Liver (tissue), 9 donors: ENCODE results near the gene PPP4R4. TPM values are rescaled to one million over a fixed set of nuclear protein-coding genes. Genes with fewer than 3 reads are reported as not detected.

Experiments used
- DNase-seq: peaks from one replicate; pipeline ENCODE4 v3.0.0-alpha.2; 2017; ENCODE audit warnings: low spot score
- H3K27ac ChIP-seq, 2 donors: one replicate each; pipeline ENCODE4 v1.7.0; 2013; ENCODE audit warnings: inconsistent platforms in 2 of 2, low read length in 2 of 2, control low read depth in 1 of 2, low read depth in 1 of 2, mild to moderate bottlenecking in 1 of 2
- H3K27me3 ChIP-seq, 4 donors: one replicate each; pipeline versions ENCODE4 v1.6.1 to v1.7.0; 2013; ENCODE audit warnings: low read length in 3 of 4, inconsistent platforms in 1 of 4, mild to moderate bottlenecking in 1 of 4, moderate library complexity in 1 of 4; ENCODE audit not compliant: control insufficient read depth in 4 of 4, insufficient read depth in 4 of 4
- H3K36me3 ChIP-seq, 4 donors: one replicate each; pipeline versions ENCODE4 v1.6.1 to v1.7.0; 2013; ENCODE audit warnings: low read length in 3 of 4, mild to moderate bottlenecking in 3 of 4, low read depth in 1 of 4, moderate library complexity in 1 of 4; ENCODE audit not compliant: control insufficient read depth in 4 of 4, insufficient read depth in 3 of 4
- H3K4me1 ChIP-seq, 4 donors: one replicate each; pipeline versions ENCODE4 v1.6.1 to v1.7.0; 2013; ENCODE audit warnings: low read length in 3 of 4, mild to moderate bottlenecking in 3 of 4, moderate library complexity in 1 of 4; ENCODE audit not compliant: control insufficient read depth in 4 of 4, insufficient read depth in 4 of 4
- H3K4me3 ChIP-seq, 3 donors: one replicate each; pipeline versions ENCODE4 v1.6.1 to v1.7.0; 2013; ENCODE audit warnings: low read length in 3 of 3, control low read depth in 1 of 3, low read depth in 1 of 3, mild to moderate bottlenecking in 1 of 3
- H3K9ac ChIP-seq, 2 donors: one replicate each; pipeline ENCODE4 v1.7.0; 2013; ENCODE audit warnings: low read length in 2 of 2, mild to moderate bottlenecking in 2 of 2, moderate library complexity in 2 of 2, control low read depth in 1 of 2, low read depth in 1 of 2
- H3K9me3 ChIP-seq, 4 donors: one replicate each; pipeline versions ENCODE4 v1.6.1 to v1.7.0; 2013; ENCODE audit warnings: low read length in 3 of 4; ENCODE audit not compliant: control insufficient read depth in 4 of 4
- EGR1 ChIP-seq, 2 donors: IDR thresholded peaks; 2 replicates each; pipeline ENCODE4 v1.6.1; 2016 to 2018; ENCODE audit warnings: antibody characterized with exemption in 2 of 2, low read depth in 2 of 2
- FOXA1 ChIP-seq: IDR thresholded peaks from 2 replicates; pipeline ENCODE4 v1.6.1; 2016; ENCODE audit warnings: antibody characterized with exemption
- FOXA2 ChIP-seq: IDR thresholded peaks from 2 replicates; pipeline ENCODE4 v1.6.1; 2016; ENCODE audit warnings: antibody characterized with exemption
- GABPA ChIP-seq, 2 donors: IDR thresholded peaks in 1 of 2; conservative IDR thresholded peaks in 1 of 2; 2 replicates each; pipeline ENCODE4 v1.6.1; 2016; ENCODE audit warnings: antibody characterized with exemption in 2 of 2, mild to moderate bottlenecking in 1 of 2, moderate library complexity in 1 of 2
- HNF4A ChIP-seq, 2 donors: conservative IDR thresholded peaks; 2 replicates each; pipeline ENCODE4 v1.6.1; 2016; ENCODE audit warnings: antibody characterized with exemption in 2 of 2, mild to moderate bottlenecking in 2 of 2
- HNF4G ChIP-seq: IDR thresholded peaks from 2 replicates; pipeline ENCODE4 v1.6.1; 2016; ENCODE audit warnings: antibody characterized with exemption
- JUND ChIP-seq, 2 donors: IDR thresholded peaks; 2 replicates each; pipeline ENCODE4 v1.6.1; 2016; ENCODE audit warnings: antibody characterized with exemption in 2 of 2
- NR2F2 ChIP-seq: IDR thresholded peaks from 2 replicates; pipeline ENCODE4 v1.6.1; 2016; ENCODE audit warnings: antibody characterized with exemption
- RAD21 ChIP-seq, 2 donors: IDR thresholded peaks; 2 replicates each; pipeline ENCODE4 v1.6.1; 2016; ENCODE audit warnings: antibody characterized with exemption in 2 of 2, mild to moderate bottlenecking in 2 of 2
- RXRA ChIP-seq, 2 donors: IDR thresholded peaks; 2 replicates each; pipeline ENCODE4 v1.6.1; 2017 to 2018; ENCODE audit warnings: antibody characterized with exemption in 2 of 2, mild to moderate bottlenecking in 1 of 2
- SP1 ChIP-seq: IDR thresholded peaks from 2 replicates; pipeline ENCODE4 v1.6.1; 2018; ENCODE audit warnings: antibody characterized with exemption, mild to moderate bottlenecking
- TAF1 ChIP-seq: conservative IDR thresholded peaks from 2 replicates; pipeline ENCODE4 v1.6.1; 2016; ENCODE audit warnings: antibody characterized with exemption, mild to moderate bottlenecking
- YY1 ChIP-seq: IDR thresholded peaks from 2 replicates; pipeline ENCODE4 v1.6.1; 2016; ENCODE audit warnings: antibody characterized with exemption, mild to moderate bottlenecking
- WGBS: extraction: QIAGEN DNeasy Blood & Tissue Kit; methylation state at CpG from one replicate; pipeline ENCODE4 v1.1.7; 2013; 5-methylcytosine and 5-hydroxymethylcytosine counted together
- polyA plus RNA-seq, 2 donors: library from polyadenylated mRNA; stranded (reverse) in 1 of 2; unstranded in 1 of 2; fragments of 200-250 nt in 1 of 2; fragments of >200 nt in 1 of 2; fragmentation: Nextera tagmentation in 1 of 2; extraction: Ambion mirVana in 1 of 2; gene quantifications; one replicate each; pipeline versions ENCODE4 v1.2.1 to v1.2.3, GENCODE V29; 2013 to 2015
- total RNA-seq, 2 donors: library from RNA; depleted of rRNA; stranded (reverse); fragments of >200 nt; gene quantifications; one replicate each; pipeline ENCODE4 v1.2.3, GENCODE V29; 2014
- TF ChIP-seq, protein P1 (sequence below): IDR thresholded peaks from 2 replicates; pipeline ENCODE4 v1.6.1; 2016; ENCODE audit warnings: antibody characterized with exemption, mild to moderate bottlenecking
- TF ChIP-seq, protein P2 (sequence below): IDR thresholded peaks from 2 replicates; pipeline ENCODE4 v1.6.1; 2016; ENCODE audit warnings: antibody characterized with exemption
- TF ChIP-seq, protein P3 (sequence below): IDR thresholded peaks from 2 replicates; pipeline ENCODE4 v1.6.1; 2016; ENCODE audit warnings: antibody characterized with exemption
- TF ChIP-seq, protein P4 (sequence below): fragments of 150-350 bp; IDR thresholded peaks from 2 replicates; pipeline ENCODE4 v1.5.1; 2017; ENCODE audit warnings: improper control_type of control experiment, low read depth, low read length; ENCODE audit not compliant: missing input control
- TF ChIP-seq, protein P5 (sequence below): IDR thresholded peaks from 2 replicates; pipeline ENCODE4 v1.6.1; 2016; ENCODE audit warnings: antibody characterized with exemption
- donor health status: healthy.
- donor health status: healthy.
- donor health status: healthy.
- donor health status: healthy.
- donor health status: healthy.

The PPP4R4 gene
- total and polyA plus RNA-seq, 4 donors, result 0.52 to 2.4 (median 0.99) TPM

DNA sequence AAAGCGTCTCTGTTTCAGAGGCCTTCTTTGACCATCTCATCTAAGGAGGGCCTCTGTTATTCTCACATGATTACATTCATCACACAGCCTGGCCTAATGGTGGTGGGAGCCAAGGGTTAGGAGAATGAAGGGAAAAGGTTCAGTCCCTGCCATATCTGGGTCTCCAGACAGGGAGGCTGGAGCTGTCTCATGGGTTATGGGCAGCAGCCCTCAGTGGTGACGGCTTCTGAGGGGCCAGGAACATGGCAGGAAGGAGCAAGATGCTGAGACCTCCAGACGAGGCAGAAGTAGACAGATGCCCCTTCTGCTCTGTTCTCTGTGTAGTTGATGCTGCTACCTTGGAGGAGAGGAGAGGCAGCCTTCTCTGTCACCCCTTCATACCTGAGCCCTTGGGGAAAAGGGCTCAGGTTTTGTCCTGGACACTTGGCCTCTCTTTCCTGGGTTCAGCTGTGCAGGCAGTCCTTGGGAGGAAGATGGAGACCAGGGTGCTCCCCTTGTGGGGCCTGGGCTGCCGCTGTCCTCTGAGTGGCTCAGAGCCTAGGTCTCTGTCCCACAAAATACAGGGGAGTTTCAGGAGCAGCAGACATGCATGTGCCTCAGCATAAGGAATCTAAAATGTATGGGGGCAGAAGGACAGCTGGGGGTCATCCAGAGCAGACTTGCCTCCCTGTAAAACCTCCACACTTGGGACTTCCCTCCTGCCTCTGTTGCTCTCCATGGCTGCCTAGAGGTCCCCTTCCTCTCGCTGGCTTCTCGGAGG lies 48.3 kb upstream of the PPP4R4 start:
- Histone ChIP-seq H3K27ac (no peak overlapping the region), H3K4me1 (peaks cover 0 to 8% (median 5%) of the 10 kb centered on the region in 4 donors), H3K4me3 (no peak overlapping the region), H3K27me3 (no peaks in the 10 kb centered on the region), H3K9ac (no peak overlapping the region), H3K36me3 (no peaks in the 10 kb centered on the region), H3K9me3 (no peaks in the 10 kb centered on the region)
- no peak for DNase-seq
- TF ChIP-seq GABPA (IDR thresholded peaks at IDR 0.05 in 1 of 2, conservative IDR thresholded peaks at IDR 0.05 in 1 of 2) (no peak), HNF4G (no peak), SP1 (no peak), JUND (IDR thresholded peaks at IDR 0.05) (no peak), NR2F2 (no peak), FOXA2 (no peak), RXRA (IDR thresholded peaks at IDR 0.05) (no peak), YY1 (no peak), HNF4A (conservative IDR thresholded peaks at IDR 0.05) (no peak), TAF1 (no peak), RAD21 (IDR thresholded peaks at IDR 0.05) (no peak)
- TF ChIP-seq, protein P1, sequence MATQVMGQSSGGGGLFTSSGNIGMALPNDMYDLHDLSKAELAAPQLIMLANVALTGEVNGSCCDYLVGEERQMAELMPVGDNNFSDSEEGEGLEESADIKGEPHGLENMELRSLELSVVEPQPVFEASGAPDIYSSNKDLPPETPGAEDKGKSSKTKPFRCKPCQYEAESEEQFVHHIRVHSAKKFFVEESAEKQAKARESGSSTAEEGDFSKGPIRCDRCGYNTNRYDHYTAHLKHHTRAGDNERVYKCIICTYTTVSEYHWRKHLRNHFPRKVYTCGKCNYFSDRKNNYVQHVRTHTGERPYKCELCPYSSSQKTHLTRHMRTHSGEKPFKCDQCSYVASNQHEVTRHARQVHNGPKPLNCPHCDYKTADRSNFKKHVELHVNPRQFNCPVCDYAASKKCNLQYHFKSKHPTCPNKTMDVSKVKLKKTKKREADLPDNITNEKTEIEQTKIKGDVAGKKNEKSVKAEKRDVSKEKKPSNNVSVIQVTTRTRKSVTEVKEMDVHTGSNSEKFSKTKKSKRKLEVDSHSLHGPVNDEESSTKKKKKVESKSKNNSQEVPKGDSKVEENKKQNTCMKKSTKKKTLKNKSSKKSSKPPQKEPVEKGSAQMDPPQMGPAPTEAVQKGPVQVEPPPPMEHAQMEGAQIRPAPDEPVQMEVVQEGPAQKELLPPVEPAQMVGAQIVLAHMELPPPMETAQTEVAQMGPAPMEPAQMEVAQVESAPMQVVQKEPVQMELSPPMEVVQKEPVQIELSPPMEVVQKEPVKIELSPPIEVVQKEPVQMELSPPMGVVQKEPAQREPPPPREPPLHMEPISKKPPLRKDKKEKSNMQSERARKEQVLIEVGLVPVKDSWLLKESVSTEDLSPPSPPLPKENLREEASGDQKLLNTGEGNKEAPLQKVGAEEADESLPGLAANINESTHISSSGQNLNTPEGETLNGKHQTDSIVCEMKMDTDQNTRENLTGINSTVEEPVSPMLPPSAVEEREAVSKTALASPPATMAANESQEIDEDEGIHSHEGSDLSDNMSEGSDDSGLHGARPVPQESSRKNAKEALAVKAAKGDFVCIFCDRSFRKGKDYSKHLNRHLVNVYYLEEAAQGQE, result no peak
- TF ChIP-seq, protein P2, sequence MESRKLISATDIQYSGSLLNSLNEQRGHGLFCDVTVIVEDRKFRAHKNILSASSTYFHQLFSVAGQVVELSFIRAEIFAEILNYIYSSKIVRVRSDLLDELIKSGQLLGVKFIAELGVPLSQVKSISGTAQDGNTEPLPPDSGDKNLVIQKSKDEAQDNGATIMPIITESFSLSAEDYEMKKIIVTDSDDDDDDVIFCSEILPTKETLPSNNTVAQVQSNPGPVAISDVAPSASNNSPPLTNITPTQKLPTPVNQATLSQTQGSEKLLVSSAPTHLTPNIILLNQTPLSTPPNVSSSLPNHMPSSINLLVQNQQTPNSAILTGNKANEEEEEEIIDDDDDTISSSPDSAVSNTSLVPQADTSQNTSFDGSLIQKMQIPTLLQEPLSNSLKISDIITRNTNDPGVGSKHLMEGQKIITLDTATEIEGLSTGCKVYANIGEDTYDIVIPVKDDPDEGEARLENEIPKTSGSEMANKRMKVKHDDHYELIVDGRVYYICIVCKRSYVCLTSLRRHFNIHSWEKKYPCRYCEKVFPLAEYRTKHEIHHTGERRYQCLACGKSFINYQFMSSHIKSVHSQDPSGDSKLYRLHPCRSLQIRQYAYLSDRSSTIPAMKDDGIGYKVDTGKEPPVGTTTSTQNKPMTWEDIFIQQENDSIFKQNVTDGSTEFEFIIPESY, result no peak
- TF ChIP-seq, protein P3, sequence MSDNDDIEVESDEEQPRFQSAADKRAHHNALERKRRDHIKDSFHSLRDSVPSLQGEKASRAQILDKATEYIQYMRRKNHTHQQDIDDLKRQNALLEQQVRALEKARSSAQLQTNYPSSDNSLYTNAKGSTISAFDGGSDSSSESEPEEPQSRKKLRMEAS, result no peak
- TF ChIP-seq, protein P4, sequence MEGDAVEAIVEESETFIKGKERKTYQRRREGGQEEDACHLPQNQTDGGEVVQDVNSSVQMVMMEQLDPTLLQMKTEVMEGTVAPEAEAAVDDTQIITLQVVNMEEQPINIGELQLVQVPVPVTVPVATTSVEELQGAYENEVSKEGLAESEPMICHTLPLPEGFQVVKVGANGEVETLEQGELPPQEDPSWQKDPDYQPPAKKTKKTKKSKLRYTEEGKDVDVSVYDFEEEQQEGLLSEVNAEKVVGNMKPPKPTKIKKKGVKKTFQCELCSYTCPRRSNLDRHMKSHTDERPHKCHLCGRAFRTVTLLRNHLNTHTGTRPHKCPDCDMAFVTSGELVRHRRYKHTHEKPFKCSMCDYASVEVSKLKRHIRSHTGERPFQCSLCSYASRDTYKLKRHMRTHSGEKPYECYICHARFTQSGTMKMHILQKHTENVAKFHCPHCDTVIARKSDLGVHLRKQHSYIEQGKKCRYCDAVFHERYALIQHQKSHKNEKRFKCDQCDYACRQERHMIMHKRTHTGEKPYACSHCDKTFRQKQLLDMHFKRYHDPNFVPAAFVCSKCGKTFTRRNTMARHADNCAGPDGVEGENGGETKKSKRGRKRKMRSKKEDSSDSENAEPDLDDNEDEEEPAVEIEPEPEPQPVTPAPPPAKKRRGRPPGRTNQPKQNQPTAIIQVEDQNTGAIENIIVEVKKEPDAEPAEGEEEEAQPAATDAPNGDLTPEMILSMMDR, result no peak
- TF ChIP-seq, protein P5, sequence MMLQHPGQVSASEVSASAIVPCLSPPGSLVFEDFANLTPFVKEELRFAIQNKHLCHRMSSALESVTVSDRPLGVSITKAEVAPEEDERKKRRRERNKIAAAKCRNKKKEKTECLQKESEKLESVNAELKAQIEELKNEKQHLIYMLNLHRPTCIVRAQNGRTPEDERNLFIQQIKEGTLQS, result no peak
- 91% methylated on average over 6 of the region's 6 CpGs for WGBS

DNA sequence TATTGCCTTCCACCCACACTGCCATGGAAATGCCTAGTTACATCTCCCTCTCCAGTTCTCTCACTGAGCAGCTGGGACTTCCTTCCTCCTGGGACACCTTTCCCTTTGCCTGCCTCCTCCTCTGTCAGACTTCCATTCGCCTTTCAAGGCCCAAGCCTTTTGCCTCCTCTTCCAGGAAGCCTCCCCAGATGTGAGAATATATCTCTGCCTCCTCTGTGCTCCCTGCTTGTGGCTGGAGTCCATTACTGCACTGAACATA lies 47.8 kb upstream of the PPP4R4 start:
- no peaks in the 10 kb centered on the region for H3K9me3 ChIP-seq
- peaks cover 0 to 8% (median 5%) of the 10 kb centered on the region in 4 donors for H3K4me1 ChIP-seq
- TF ChIP-seq JUND (IDR thresholded peaks at IDR 0.05), result no peak
- no peak for TF ChIP-seq HNF4A (conservative IDR thresholded peaks at IDR 0.05)
- no peak for TF ChIP-seq NR2F2
- TF ChIP-seq, protein P1, result no peak
- TF ChIP-seq YY1, result no peak
- no peak for TF ChIP-seq RAD21 (IDR thresholded peaks at IDR 0.05)
- TF ChIP-seq HNF4G, result no peak
- TF ChIP-seq SP1, result no peak
- TF ChIP-seq, protein P4, result no peak
- no peak for TF ChIP-seq GABPA (IDR thresholded peaks at IDR 0.05 in 1 of 2, conservative IDR thresholded peaks at IDR 0.05 in 1 of 2)
- TF ChIP-seq EGR1 (IDR thresholded peaks at IDR 0.05; ENCODE audit: low read depth in 2 of 2), result no peak
- no peak for TF ChIP-seq RXRA (IDR thresholded peaks at IDR 0.05)
- TF ChIP-seq FOXA1, result no peak
- no peak overlapping the region for H3K9ac ChIP-seq
- no peak overlapping the region for H3K27ac ChIP-seq
- DNase-seq, result no peak
- no peaks in the 10 kb centered on the region for H3K27me3 ChIP-seq
- no peak overlapping the region for H3K4me3 ChIP-seq
- H3K36me3 ChIP-seq, result no peaks in the 10 kb centered on the region
- WGBS, result 84% methylated on average over 1 of the region's 1 CpG
